MV-4-11 (cell line): ENCODE results near the gene EDA.

ENCODE experiments used
- DNase-seq: peaks from one replicate; lab custom pipeline; 2025; lab: John Stamatoyannopoulos, UW

EDA gene

GRCh38 chrX:70026112-70026850 lies 410.4 kb downstream of the EDA start:
- no peak for DNase-seq

- DNase-seq: no peak
These were observed 410.9 kb downstream of the EDA start for GRCh38 chrX:70026851-70027200.

- no peak for DNase-seq
These were observed 413.9 kb downstream of the EDA start for GRCh38 chrX:70029863-70030262.

GRCh38 chrX:70030301-70030767 lies 414.4 kb downstream of the EDA start:
- DNase-seq: peak; percentile 41

- no peak for DNase-seq
These were observed 416.9 kb downstream of the EDA start for GRCh38 chrX:70032792-70033191.

- DNase-seq: peak; percentile 19
These were observed 417.6 kb downstream of the EDA start for GRCh38 chrX:70033348-70034051.

GRCh38 chrX:70034646-70035045 lies 418.7 kb downstream of the EDA start:
- no peak for DNase-seq

GRCh38 chrX:70038515-70038914 lies 422.6 kb downstream of the EDA start:
- DNase-seq: no peak

- DNase-seq: no peak
These were observed 423.0 kb downstream of the EDA start for GRCh38 chrX:70038951-70039350.

- DNase-seq: no peak
These were observed 423.8 kb downstream of the EDA start for GRCh38 chrX:70039758-70040157.

GRCh38 chrX:70041993-70042392 lies 426.1 kb downstream of the EDA start:
- no peak for DNase-seq

GRCh38 chrX:70042399-70043371 lies 426.8 kb downstream of the EDA start:
- DNase-seq: no peak

GRCh38 chrX:70043685-70044084 lies 427.8 kb downstream of the EDA start:
- no peak for DNase-seq

- no peak for DNase-seq
These were observed 428.8 kb downstream of the EDA start for GRCh38 chrX:70044541-70045245.

- no peak for DNase-seq
These were observed 431.1 kb downstream of the EDA start for GRCh38 chrX:70046978-70047377.

- no peak for DNase-seq
These were observed 433.5 kb downstream of the EDA start for GRCh38 chrX:70049406-70049805.

- no peak for DNase-seq
These were observed 434.0 kb downstream of the EDA start, which contains the start of gene AWAT2 for GRCh38 chrX:70049925-70050324. Gene AWAT2, minus strand, starts transcription at chrX:70049938. Its CDS starts 6 bp downstream, at chrX:70049932.

GRCh38 chrX:70052895-70053615 lies 437.1 kb downstream of the EDA start:
- DNase-seq: no peak

- DNase-seq: no peak
These were observed 438.5 kb downstream of the EDA start for GRCh38 chrX:70054391-70054790.

GRCh38 chrX:70062076-70062475 lies 446.2 kb downstream of the EDA start, which contains the start of gene OTUD6A:
Gene OTUD6A, plus strand, starts transcription at chrX:70062457. Its CDS starts 68 bp downstream, at chrX:70062525.
- DNase-seq: no peak
